Thyroid gland (tissue), 4 donors: ENCODE results near the gene CYFIP1. TPM values are rescaled to one million over a fixed set of nuclear protein-coding genes. Genes with fewer than 3 reads are reported as not detected.

Experiments used
- DNase-seq, 2 donors: peaks; one replicate each; pipeline ENCODE4 v3.0.0-alpha.2; 2019
- H3K27ac ChIP-seq, 3 donors: fragments of 200-600 bp; sonication (generic); 1 replicate in 2 of 3; 2 replicates in 1 of 3; pipeline ENCODE4 v1.5.1; 2016 to 2019; ENCODE audit warnings: mild to moderate bottlenecking in 1 of 3, moderate library complexity in 1 of 3
- H3K27me3 ChIP-seq: fragments of 200-600 bp; sonication (generic); one replicate; pipeline ENCODE4 v1.5.1; 2019
- H3K36me3 ChIP-seq, 2 donors: fragments of 200-600 bp; sonication (generic); one replicate each; pipeline ENCODE4 v1.5.1; 2016 to 2019
- H3K4me1 ChIP-seq, 2 donors: fragments of 200-600 bp; sonication (generic); one replicate each; pipeline ENCODE4 v1.5.1; 2017 to 2019
- H3K4me3 ChIP-seq, 3 donors: fragments of 200-600 bp; sonication (generic); replicated peaks in 1 of 3; 1 replicate in 2 of 3; 2 replicates in 1 of 3; pipeline ENCODE4 v1.5.1; 2016; ENCODE audit warnings: mild to moderate bottlenecking in 1 of 3
- H3K9me3 ChIP-seq: fragments of 200-600 bp; sonication (generic); one replicate; pipeline ENCODE4 v1.5.1; 2017
- CTCF ChIP-seq, 6 experiments: fragments of 200-600 bp in 3 of 6; fragments of 450-650 bp in 3 of 6; sonication (generic) in 3 of 6; IDR thresholded peaks; one replicate each; pipeline ENCODE4 v1.5.1; 2016 to 2019; ENCODE audit warnings: antibody characterized with exemption in 6 of 6, mild to moderate bottlenecking in 2 of 6, inconsistent platforms in 1 of 6, moderate library complexity in 1 of 6
- POLR2A ChIP-seq, 2 donors: fragments of 450-650 bp; IDR thresholded peaks; one replicate each; pipeline ENCODE4 v1.6.1; 2017; ENCODE audit warnings: antibody characterized with exemption in 2 of 2, mild to moderate bottlenecking in 2 of 2, moderate library complexity in 1 of 2
- WGBS, 2 donors: methylation state at CpG; one replicate each; pipeline ENCODE4 v1.1.5; 2017; 5-methylcytosine and 5-hydroxymethylcytosine counted together
- intact Hi-C: fragments of 100-400 bp; cut with DNase I; formaldehyde crosslinking; loops from one replicate; pipeline ENCODE4 v1.15.1; 2023
- total RNA-seq, 4 donors: library from RNA; depleted of rRNA; stranded (reverse); fragments of >200 nt; gene quantifications; one replicate each; pipeline ENCODE4 v1.2.3, GENCODE V29; 2016

CYFIP1 gene
- total RNA-seq, 4 donors from 2014 or later: 89.1 to 138 (median 131) TPM

GRCh38 chr15:22912256-22912655 is 67.9 kb downstream of the CYFIP1 start:
- no peak overlapping the region for H3K4me3 ChIP-seq
- H3K9me3 ChIP-seq: no peaks in the 10 kb centered on the region
- TF ChIP-seq POLR2A (IDR thresholded peaks at IDR 0.05) (no peak), CTCF (IDR thresholded peaks at IDR 0.05) (no peak)
- H3K27ac ChIP-seq: no peak overlapping the region
- no peaks in the 10 kb centered on the region for H3K4me1 ChIP-seq
- intact Hi-C loops: no loop called here
- H3K36me3 ChIP-seq: peaks cover 52 to 82% of the 10 kb centered on the region in 2 donors
- H3K27me3 ChIP-seq: no peaks in the 10 kb centered on the region
- no peak for DNase-seq
- WGBS, 2 donors: 89 to 96% methylated on average over 12 of the region's 12 CpGs

GRCh38 chr15:22911306-22911705 is 68.9 kb downstream of the CYFIP1 start:
- intact Hi-C loops: no loop called here
- Histone ChIP-seq H3K27ac (no peak overlapping the region), H3K36me3 (peaks cover 54 to 79% of the 10 kb centered on the region in 2 donors), H3K9me3 (no peaks in the 10 kb centered on the region), H3K4me3 (no peak overlapping the region), H3K27me3 (no peaks in the 10 kb centered on the region), H3K4me1 (no peaks in the 10 kb centered on the region)
- TF ChIP-seq POLR2A (IDR thresholded peaks at IDR 0.05): no peak
- no peak for TF ChIP-seq CTCF (IDR thresholded peaks at IDR 0.05)
- 84 to 85% methylated on average over 5 to 8 of the region's 8 CpGs for WGBS, 2 donors
- no peak for DNase-seq

- Histone ChIP-seq H3K36me3 (peaks cover 52 to 68% of the 10 kb centered on the region in 2 donors), H3K4me3 (no peak overlapping the region), H3K27me3 (no peaks in the 10 kb centered on the region), H3K4me1 (no peaks in the 10 kb centered on the region), H3K27ac (no peak overlapping the region), H3K9me3 (no peaks in the 10 kb centered on the region)
- 96% methylated on average over 9 of the region's 9 CpGs for WGBS, 2 donors
- intact Hi-C loops: no loop called here
- no peak for DNase-seq
- no peak for TF ChIP-seq CTCF (IDR thresholded peaks at IDR 0.05)
- TF ChIP-seq POLR2A (IDR thresholded peaks at IDR 0.05): no peak
Measured at GRCh38 chr15:22908830-22909229, 71.3 kb downstream of the CYFIP1 start.

GRCh38 chr15:22907161-22907950 is 72.8 kb downstream of the CYFIP1 start:
- Histone ChIP-seq H3K4me1 (no peaks in the 10 kb centered on the region), H3K27me3 (no peaks in the 10 kb centered on the region), H3K36me3 (peaks cover 65 to 71% of the 10 kb centered on the region in 2 donors), H3K4me3 (no peak overlapping the region), H3K27ac (no peak overlapping the region), H3K9me3 (no peaks in the 10 kb centered on the region)
- intact Hi-C loops: no loop called here
- no peak for TF ChIP-seq CTCF (IDR thresholded peaks at IDR 0.05)
- no peak for TF ChIP-seq POLR2A (IDR thresholded peaks at IDR 0.05)
- WGBS, 2 donors: 93 to 97% methylated on average over 16 of the region's 16 CpGs
- no peak for DNase-seq

GRCh38 chr15:22904736-22905135 is 75.4 kb downstream of the CYFIP1 start:
- DNase-seq: no peak
- TF ChIP-seq POLR2A (IDR thresholded peaks at IDR 0.05) (no peak), CTCF (IDR thresholded peaks at IDR 0.05) (no peak)
- 86 to 91% methylated on average over 11 of the region's 11 CpGs for WGBS, 2 donors
- Histone ChIP-seq H3K4me1 (no peaks in the 10 kb centered on the region), H3K36me3 (peaks cover 57 to 62% of the 10 kb centered on the region in 2 donors), H3K27ac (no peak overlapping the region), H3K4me3 (no peak overlapping the region), H3K9me3 (no peaks in the 10 kb centered on the region), H3K27me3 (no peaks in the 10 kb centered on the region)
- intact Hi-C loops: no loop called here
